ENCODE results near the gene PDGFB. TPM values are rescaled to one million over a fixed set of nuclear protein-coding genes. Genes with fewer than 3 reads are reported as not detected.
A peak's percentile ranks its signal among the peaks of the same experiment; 100 is the strongest.

The PDGFB gene
- total RNA-seq, 1 experiment from 2014 or later = 39.7 TPM

- H3K4me3 ChIP-seq = no peak overlapping the region
- TF ChIP-seq CTCF (conservative IDR thresholded peaks at IDR 0.05) (no peak), EZH2 (IDR thresholded peaks at IDR 0.05; ENCODE audit: low read depth) (no peak)
- peaks cover 43% of the 10 kb centered on the region for H3K4me1 ChIP-seq (replicated peaks; ENCODE audit: insufficient read depth)
- H3F3A ChIP-seq (ENCODE audit: insufficient read depth, low read depth) = peaks cover 53% of the 10 kb centered on the region
- no peaks in the 10 kb centered on the region for H3K9me2 ChIP-seq (ENCODE audit: insufficient read depth)
- ChIA-PET POLR2A (ENCODE audit: unreplicated experiment) (no interaction called here), CTCF (interaction anchor here (1.0 kb wide), 1 partner anchor 133 kb away, joined by 3 read pairs; no protein-coding TSS in a partner anchor)
- no peaks in the 10 kb centered on the region for H3K79me2 ChIP-seq (ENCODE audit: low read depth)
- no peaks in the 10 kb centered on the region for H3K9me3 ChIP-seq (ENCODE audit: insufficient read depth, low read depth)
- no peaks in the 10 kb centered on the region for H4K20me1 ChIP-seq (ENCODE audit: insufficient read depth)
- intact Hi-C loops (cut with micrococcal nuclease; ENCODE audit: unreplicated experiment) = no loop called here
- H3K4me2 ChIP-seq = no peak overlapping the region
- H2AFZ ChIP-seq = no peak overlapping the region
- no peak overlapping the region for H3K27ac ChIP-seq
- DNase-seq = no peak
- H3K36me3 ChIP-seq (ENCODE audit: low read depth) = no peaks in the 10 kb centered on the region
- no TSS peak for BruUV-seq (replicated peaks)
- no peaks in the 10 kb centered on the region for H3K27me3 ChIP-seq (ENCODE audit: insufficient read depth, low read depth)
Measured at GRCh38 chr22:39177791-39178190, 67.0 kb downstream of the PDGFB start.

GRCh38 chr22:39177456-39177775 is 67.4 kb downstream of the PDGFB start:
- no peaks in the 10 kb centered on the region for H3K79me2 ChIP-seq (ENCODE audit: low read depth)
- POLR2A ChIA-PET (ENCODE audit: unreplicated experiment) = interaction anchor here (0.6 kb wide), 1 partner anchor 192 kb away, joined by 6 read pairs; no protein-coding TSS in a partner anchor
- CTCF ChIA-PET = interaction anchor here (1.0 kb wide), 1 partner anchor 134 kb away, joined by 3 read pairs; no protein-coding TSS in a partner anchor
- H3K27me3 ChIP-seq (ENCODE audit: insufficient read depth, low read depth) = no peaks in the 10 kb centered on the region
- H3K36me3 ChIP-seq (ENCODE audit: low read depth) = no peaks in the 10 kb centered on the region
- no peak for DNase-seq
- peaks cover 47% of the 10 kb centered on the region for H3K4me1 ChIP-seq (replicated peaks; ENCODE audit: insufficient read depth)
- intact Hi-C loops (cut with micrococcal nuclease; ENCODE audit: unreplicated experiment) = no loop called here
- no peaks in the 10 kb centered on the region for H3K9me2 ChIP-seq (ENCODE audit: insufficient read depth)
- no peak overlapping the region for H3K27ac ChIP-seq
- no peaks in the 10 kb centered on the region for H3K9me3 ChIP-seq (ENCODE audit: insufficient read depth, low read depth)
- BruUV-seq (replicated peaks) = no TSS peak
- no peak overlapping the region for H3K4me2 ChIP-seq
- TF ChIP-seq EZH2 (IDR thresholded peaks at IDR 0.05; ENCODE audit: low read depth) = no peak
- TF ChIP-seq CTCF (conservative IDR thresholded peaks at IDR 0.05) = no peak
- no peak overlapping the region for H2AFZ ChIP-seq
- H3K4me3 ChIP-seq = no peak overlapping the region
- H4K20me1 ChIP-seq (ENCODE audit: insufficient read depth) = no peaks in the 10 kb centered on the region
- H3F3A ChIP-seq (ENCODE audit: insufficient read depth, low read depth) = peaks cover 57% of the 10 kb centered on the region

- TF ChIP-seq CTCF (conservative IDR thresholded peaks at IDR 0.05) = no peak
- TF ChIP-seq EZH2 (IDR thresholded peaks at IDR 0.05; ENCODE audit: low read depth) = no peak
- Histone ChIP-seq H4K20me1 (ENCODE audit: insufficient read depth) (no peaks in the 10 kb centered on the region), H3K4me3 (no peak overlapping the region), H3K27ac (no peak overlapping the region), H3K27me3 (ENCODE audit: insufficient read depth, low read depth) (no peaks in the 10 kb centered on the region), H3K9me2 (ENCODE audit: insufficient read depth) (no peaks in the 10 kb centered on the region), H3F3A (ENCODE audit: insufficient read depth, low read depth) (peaks cover 61% of the 10 kb centered on the region), H3K79me2 (ENCODE audit: low read depth) (no peaks in the 10 kb centered on the region), H2AFZ (no peak overlapping the region), H3K36me3 (ENCODE audit: low read depth) (no peaks in the 10 kb centered on the region), H3K4me2 (peak overlapping the region; percentile 74), H3K4me1 (replicated peaks; ENCODE audit: insufficient read depth) (peaks cover 52% of the 10 kb centered on the region), H3K9me3 (ENCODE audit: insufficient read depth, low read depth) (no peaks in the 10 kb centered on the region)
- BruUV-seq (replicated peaks) = no TSS peak
- ChIA-PET POLR2A (ENCODE audit: unreplicated experiment) (interaction anchor here (0.6 to 0.7 kb wide), 2 partner anchors 31 to 192 kb away, joined by 5 to 6 read pairs; no protein-coding TSS in a partner anchor), CTCF (interaction anchor here (1.0 to 1.8 kb wide), 2 partner anchors 29 to 134 kb away, joined by 3 to 7 read pairs; no protein-coding TSS in a partner anchor)
- intact Hi-C loops (cut with micrococcal nuclease; ENCODE audit: unreplicated experiment) = no loop called here
- no peak for DNase-seq
Measured at GRCh38 chr22:39176714-39177455, 67.9 kb downstream of the PDGFB start.
